DND-41 (cell line): ENCODE data around the gene CAPN14.

Experiments used
- ATAC-seq: fragments of 200-7000 bp; cut with Tn5 transposase; 3 replicates; pipeline ENCODE4 v1.9.1; 2021; ENCODE audit warnings: low read depth; ENCODE audit not compliant: insufficient read depth
- DNase-seq: peaks from one replicate; pipeline ENCODE4 v3.0.0-alpha.2; 2020
- H2AFZ ChIP-seq: 2 replicates; pipeline ENCODE4 v1.6.0; 2012; ENCODE audit warnings: low read depth, low read length
- H3K27ac ChIP-seq: 2 replicates; pipeline ENCODE4 v1.5.1; 2012; ENCODE audit warnings: low read length, inconsistent platforms
- H3K27me3 ChIP-seq: fragments of 200-600 bp; sonication (generic); 2 replicates; pipeline ENCODE4 v1.6.0; 2012; ENCODE audit warnings: low read length, mild to moderate bottlenecking, inconsistent platforms; ENCODE audit not compliant: insufficient read depth, poor library complexity
- H3K36me3 ChIP-seq: 2 replicates; pipeline ENCODE4 v1.5.1; 2012; ENCODE audit warnings: low read length, inconsistent platforms; ENCODE audit not compliant: insufficient read depth
- H3K4me1 ChIP-seq: 2 replicates; pipeline ENCODE4 v1.5.1; 2012; ENCODE audit warnings: mild to moderate bottlenecking, low read length; ENCODE audit not compliant: insufficient read depth
- H3K4me2 ChIP-seq: 2 replicates; pipeline ENCODE4 v1.6.0; 2012; ENCODE audit warnings: mild to moderate bottlenecking, moderate library complexity, low read length, inconsistent platforms; ENCODE audit not compliant: insufficient read depth
- H3K4me3 ChIP-seq, 2 experiments: fragments of 200-600 bp in 1 of 2; shearing (Covaris generic) in 1 of 2; 2 replicates each; pipeline ENCODE4 v1.5.1; 2012 to 2016; ENCODE audit warnings: inconsistent platforms in 2 of 2, low read length in 2 of 2, mild to moderate bottlenecking in 2 of 2, low read depth in 1 of 2, moderate library complexity in 1 of 2
- H3K79me2 ChIP-seq: 2 replicates; pipeline ENCODE4 v1.6.0; 2012; ENCODE audit warnings: low read length, inconsistent platforms; ENCODE audit not compliant: insufficient read depth
- H3K9ac ChIP-seq: 2 replicates; pipeline ENCODE4 v1.6.0; 2012; ENCODE audit warnings: low read depth, mild to moderate bottlenecking, inconsistent platforms, low read length, moderate library complexity
- H3K9me3 ChIP-seq: 2 replicates; pipeline ENCODE4 v1.5.1; 2012; ENCODE audit warnings: low read length, moderate library complexity, mild to moderate bottlenecking, inconsistent platforms; ENCODE audit not compliant: insufficient read depth, severe bottlenecking
- H4K20me1 ChIP-seq: 2 replicates; pipeline ENCODE4 v1.6.0; 2012; ENCODE audit warnings: low read length; ENCODE audit not compliant: insufficient read depth
- CTCF ChIP-seq: IDR thresholded peaks from 2 replicates; pipeline ENCODE4 v1.5.1; 2012; ENCODE audit warnings: borderline replicate concordance, low read length, moderate library complexity, mild to moderate bottlenecking; ENCODE audit not compliant: poor library complexity, severe bottlenecking; ENCODE audit errors: extremely low read depth
- EZH2 ChIP-seq: IDR thresholded peaks from 3 replicates; pipeline ENCODE4 v1.6.1; 2012; ENCODE audit warnings: borderline replicate concordance, low read depth, mild to moderate bottlenecking, moderate library complexity, low read length, inconsistent platforms; ENCODE audit not compliant: severe bottlenecking

Gene CAPN14

GRCh38 chr2:31203916-31204315, 13.4 kb downstream of the CAPN14 start:
- Histone ChIP-seq H3K4me3 (no peak overlapping the region), H3K9me3 (no peaks in the 10 kb centered on the region), H3K79me2 (no peaks in the 10 kb centered on the region), H3K4me2 (no peak overlapping the region), H3K27ac (no peak overlapping the region), H3K36me3 (peaks cover 3% of the 10 kb centered on the region; the same call in 1 of the 2 replicates), H3K9ac (no peak overlapping the region), H4K20me1 (no peaks in the 10 kb centered on the region), H3K27me3 (no peaks in the 10 kb centered on the region), H3K4me1 (no peaks in the 10 kb centered on the region), H2AFZ (no peak overlapping the region)
- ATAC-seq (no peak), DNase-seq (no peak)
- TF ChIP-seq CTCF, result no peak
- no peak for TF ChIP-seq EZH2

GRCh38 chr2:31202833-31203232, 14.5 kb downstream of the CAPN14 start:
- DNase-seq, result no peak
- H3K36me3 ChIP-seq, result peaks cover 3% of the 10 kb centered on the region; the same call in 1 of the 2 replicates
- no peak overlapping the region for H3K4me2 ChIP-seq
- no peaks in the 10 kb centered on the region for H3K79me2 ChIP-seq
- no peak for ATAC-seq
- H3K9ac ChIP-seq, result no peak overlapping the region
- H3K27ac ChIP-seq, result no peak overlapping the region
- TF ChIP-seq CTCF, result no peak
- TF ChIP-seq EZH2, result no peak
- no peak overlapping the region for H3K4me3 ChIP-seq
- no peaks in the 10 kb centered on the region for H3K4me1 ChIP-seq
- H2AFZ ChIP-seq, result no peak overlapping the region
- no peaks in the 10 kb centered on the region for H4K20me1 ChIP-seq
- H3K9me3 ChIP-seq, result no peaks in the 10 kb centered on the region
- H3K27me3 ChIP-seq, result no peaks in the 10 kb centered on the region

GRCh38 chr2:31202041-31202440, 15.3 kb downstream of the CAPN14 start:
- Histone ChIP-seq H3K27ac (no peak overlapping the region), H3K79me2 (no peaks in the 10 kb centered on the region), H3K4me2 (no peak overlapping the region), H3K4me1 (no peaks in the 10 kb centered on the region), H3K36me3 (peaks cover 3% of the 10 kb centered on the region; the same call in 1 of the 2 replicates), H3K27me3 (no peaks in the 10 kb centered on the region), H3K9me3 (no peaks in the 10 kb centered on the region), H4K20me1 (no peaks in the 10 kb centered on the region), H3K9ac (no peak overlapping the region), H2AFZ (no peak overlapping the region), H3K4me3 (no peak overlapping the region)
- DNase-seq, result no peak
- no peak for TF ChIP-seq EZH2
- no peak for TF ChIP-seq CTCF
- no peak for ATAC-seq

- no peak overlapping the region for H3K4me3 ChIP-seq
- H3K27me3 ChIP-seq, result no peaks in the 10 kb centered on the region
- ATAC-seq, result no peak
- DNase-seq, result no peak
- H3K27ac ChIP-seq, result no peak overlapping the region
- no peaks in the 10 kb centered on the region for H4K20me1 ChIP-seq
- H3K79me2 ChIP-seq, result no peaks in the 10 kb centered on the region
- TF ChIP-seq CTCF, result no peak
- TF ChIP-seq EZH2, result no peak
- no peaks in the 10 kb centered on the region for H3K4me1 ChIP-seq
- no peak overlapping the region for H3K4me2 ChIP-seq
- no peak overlapping the region for H3K9ac ChIP-seq
- H3K9me3 ChIP-seq, result no peaks in the 10 kb centered on the region
- peaks cover 3% of the 10 kb centered on the region; the same call in 1 of the 2 replicates for H3K36me3 ChIP-seq
- H2AFZ ChIP-seq, result no peak overlapping the region
These were observed 16.3 kb downstream of the CAPN14 start for GRCh38 chr2:31200972-31201371.
